Uterus (tissue), 2 donors: ENCODE results near the gene TEX11.

Experiments
- CTCF ChIP-seq, 4 experiments: fragments of 200-600 bp in 2 of 4; fragments of 450-650 bp in 2 of 4; sonication (generic) in 2 of 4; IDR thresholded peaks; one replicate each; pipeline ENCODE4 v1.5.1; 2016 to 2019; ENCODE audit warnings: antibody characterized with exemption in 4 of 4, mild to moderate bottlenecking in 2 of 4, moderate library complexity in 1 of 4
- POLR2A ChIP-seq, 2 donors: fragments of 450-650 bp; IDR thresholded peaks; one replicate each; pipeline ENCODE4 v1.6.1; 2016; ENCODE audit warnings: antibody characterized with exemption in 2 of 2, mild to moderate bottlenecking in 1 of 2, moderate library complexity in 1 of 2

- TF ChIP-seq CTCF (IDR thresholded peaks at IDR 0.05) (no peak), POLR2A (IDR thresholded peaks at IDR 0.05) (no peak)
Measured at GRCh38 chrX:70774223-70774622, 134.3 kb downstream of the TEX11 start.
